ENCODE measurements around the gene SAP30BP.

DNA sequence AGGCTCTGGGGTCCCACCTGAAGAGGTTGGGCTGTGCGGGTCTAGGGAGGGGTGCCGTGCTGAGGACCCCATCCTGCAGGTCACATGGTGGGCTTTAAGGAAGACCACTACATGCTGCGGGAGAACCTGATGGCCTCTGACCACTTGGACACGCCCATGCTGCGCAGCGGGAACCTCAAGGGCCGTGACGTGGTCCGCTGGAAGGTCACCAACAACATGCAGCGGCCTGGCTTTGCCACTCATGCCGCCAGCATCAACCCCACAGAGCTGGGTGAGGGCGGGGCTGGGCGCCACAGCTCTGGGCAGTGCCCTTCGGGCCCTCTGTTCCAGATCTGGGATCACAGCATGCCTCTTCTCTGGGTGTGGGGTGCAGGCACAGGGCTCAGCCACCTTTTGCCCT lies 72.7 kb downstream of the SAP30BP start:
- TF ChIP-seq, protein P1, sequence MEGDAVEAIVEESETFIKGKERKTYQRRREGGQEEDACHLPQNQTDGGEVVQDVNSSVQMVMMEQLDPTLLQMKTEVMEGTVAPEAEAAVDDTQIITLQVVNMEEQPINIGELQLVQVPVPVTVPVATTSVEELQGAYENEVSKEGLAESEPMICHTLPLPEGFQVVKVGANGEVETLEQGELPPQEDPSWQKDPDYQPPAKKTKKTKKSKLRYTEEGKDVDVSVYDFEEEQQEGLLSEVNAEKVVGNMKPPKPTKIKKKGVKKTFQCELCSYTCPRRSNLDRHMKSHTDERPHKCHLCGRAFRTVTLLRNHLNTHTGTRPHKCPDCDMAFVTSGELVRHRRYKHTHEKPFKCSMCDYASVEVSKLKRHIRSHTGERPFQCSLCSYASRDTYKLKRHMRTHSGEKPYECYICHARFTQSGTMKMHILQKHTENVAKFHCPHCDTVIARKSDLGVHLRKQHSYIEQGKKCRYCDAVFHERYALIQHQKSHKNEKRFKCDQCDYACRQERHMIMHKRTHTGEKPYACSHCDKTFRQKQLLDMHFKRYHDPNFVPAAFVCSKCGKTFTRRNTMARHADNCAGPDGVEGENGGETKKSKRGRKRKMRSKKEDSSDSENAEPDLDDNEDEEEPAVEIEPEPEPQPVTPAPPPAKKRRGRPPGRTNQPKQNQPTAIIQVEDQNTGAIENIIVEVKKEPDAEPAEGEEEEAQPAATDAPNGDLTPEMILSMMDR (IDR thresholded peaks at IDR 0.05), result no peak
- no peak for TF ChIP-seq EZH2 (IDR thresholded peaks at IDR 0.05)

All from neural progenitor cell (in vitro differentiated cells).